Stimulated activated CD4-positive, alpha-beta T cell treated with anti-CD3 and anti-CD28 coated beads, Interleukin-4, amount 100 ng/mL, for 24 hours (primary cell): ENCODE data around the gene S100A16.
"Not testable (repeated sequence)": the region's sequence is repeated elsewhere in the genome, so short reads cannot be mapped to it uniquely, and the experiment has no call there.

Experiments used
- DNase-seq: peaks from one replicate; pipeline ENCODE4 v3.0.0-alpha.2; 2020

Gene S100A16

DNA sequence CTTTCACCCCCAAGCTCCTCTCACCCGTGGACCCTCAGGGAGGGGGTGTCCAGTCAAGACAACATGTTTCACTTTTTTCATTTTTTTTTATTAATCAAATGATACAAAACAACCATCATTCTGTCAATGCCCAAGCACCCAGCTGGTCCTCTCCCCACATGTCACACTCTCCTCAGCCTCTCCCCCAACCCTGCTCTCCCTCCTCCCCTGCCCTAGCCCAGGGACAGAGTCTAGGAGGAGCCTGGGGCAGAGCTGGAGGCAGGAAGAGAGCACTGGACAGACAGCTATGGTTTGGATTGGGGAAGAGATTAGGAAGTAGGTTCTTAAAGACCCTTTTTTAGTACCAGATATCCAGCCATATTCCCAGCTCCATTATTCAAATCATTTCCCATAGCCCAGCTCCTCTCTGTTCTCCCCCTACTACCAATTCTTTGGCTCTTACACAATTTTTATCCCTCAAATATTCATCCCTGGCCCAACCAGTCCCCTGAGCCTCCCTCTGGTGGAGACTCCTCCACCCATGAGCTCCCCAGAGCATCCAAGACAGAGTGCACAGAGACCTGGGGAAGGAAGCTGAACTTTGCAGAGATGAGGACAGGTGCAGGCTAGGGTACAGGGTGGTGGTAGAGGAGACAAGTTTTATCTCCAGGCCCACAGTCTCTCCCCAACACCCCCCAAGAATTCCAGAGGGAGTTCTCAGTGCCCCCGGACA lies 1.4 kb upstream of the S100A16 start:
- DNase-seq: no peak

DNA sequence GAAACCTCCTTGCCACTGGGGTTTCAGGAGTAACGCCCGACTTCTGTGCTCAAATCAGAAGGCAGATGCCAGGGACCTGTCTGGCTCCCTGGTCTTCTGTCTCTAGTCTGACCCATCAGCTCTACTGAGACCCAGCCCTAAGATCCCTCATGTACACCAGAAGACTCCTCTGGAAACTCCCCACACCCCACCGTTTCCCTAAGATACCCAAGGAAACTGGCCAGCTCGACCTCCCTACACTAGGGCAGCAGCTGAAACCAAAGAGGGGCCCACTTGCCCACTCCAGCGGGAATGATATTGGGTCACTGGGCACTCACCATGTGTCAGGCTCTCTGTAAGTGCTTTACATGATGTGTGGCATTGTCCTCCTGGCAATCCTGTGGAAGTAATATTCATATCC lies 469 bp upstream of the S100A16 start:
- DNase-seq: no peak

DNA sequence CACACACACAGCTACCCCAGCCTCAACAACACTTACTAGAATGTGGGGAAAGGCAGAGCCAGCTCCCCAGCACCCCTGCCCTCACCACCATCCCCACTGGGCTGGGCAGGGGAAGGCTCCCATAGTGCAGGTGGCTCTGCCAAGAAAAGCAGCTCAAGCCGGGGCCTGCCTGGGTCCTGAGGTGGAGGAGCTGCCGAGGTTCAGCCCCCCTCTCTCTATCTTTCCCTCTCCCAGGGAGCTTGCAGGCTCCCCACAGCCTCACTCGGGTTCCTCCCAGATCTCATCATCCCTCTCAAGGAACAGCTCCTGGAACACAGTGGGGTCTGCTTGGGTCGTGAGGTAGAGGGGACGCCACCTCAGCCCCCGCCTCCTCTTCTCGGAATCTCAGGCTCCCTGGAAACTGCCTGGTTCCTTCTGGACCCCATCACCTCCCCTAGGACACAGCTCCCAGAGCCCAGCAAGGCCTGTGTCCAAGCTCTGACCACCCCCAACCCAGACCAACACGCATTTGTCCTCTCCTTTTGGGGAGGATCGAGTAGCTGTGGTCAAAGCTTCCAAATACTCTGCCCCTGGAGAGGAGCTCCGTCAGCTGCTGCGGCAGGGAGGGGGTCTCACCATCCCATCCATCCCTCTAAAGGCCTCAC lies 704 bp downstream of the S100A16 start:
- no peak for DNase-seq

DNA sequence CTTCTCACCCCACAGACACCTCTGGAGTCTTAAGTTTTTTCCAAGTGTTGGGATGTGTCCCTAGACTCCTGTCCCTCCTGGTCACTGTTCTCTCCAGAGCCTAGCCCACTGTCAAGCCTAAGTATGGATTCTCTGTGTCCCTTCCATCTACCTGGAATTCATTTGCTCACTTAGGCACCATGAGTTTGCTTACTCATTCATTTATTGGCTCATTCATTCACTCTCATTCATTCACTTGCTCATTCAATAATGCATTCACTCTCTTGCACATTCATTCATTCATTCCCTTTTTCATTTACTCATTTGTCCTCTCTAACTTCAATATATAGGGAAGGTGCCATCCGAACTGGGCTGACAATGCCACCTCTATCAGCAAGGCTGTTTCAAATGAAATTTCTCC lies 1.6 kb downstream of the S100A16 start:
- no peak for DNase-seq

DNA sequence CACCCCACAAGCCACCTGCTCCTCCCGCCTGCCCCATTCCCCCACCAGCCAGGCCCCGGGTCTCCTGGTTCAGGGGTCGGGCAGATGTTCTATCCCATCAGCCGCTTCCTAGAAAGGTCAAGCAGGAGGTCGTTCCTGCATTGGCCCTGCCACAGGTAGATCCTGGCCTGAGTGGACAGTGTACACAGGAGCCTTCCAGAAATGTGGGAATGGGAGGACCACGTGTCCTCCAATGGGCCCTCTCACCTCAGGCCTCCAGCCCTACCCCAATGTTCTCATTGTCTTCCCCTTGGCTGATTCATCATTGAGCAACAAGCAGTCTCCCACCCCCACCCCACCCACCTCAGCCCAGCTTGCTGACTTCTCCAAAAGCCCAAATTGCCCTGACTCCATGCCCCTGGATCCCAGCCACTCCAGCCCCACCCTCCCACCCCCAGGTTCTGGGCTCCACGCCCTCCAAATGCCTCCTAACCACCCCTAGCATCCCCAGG lies 2.1 kb downstream of the S100A16 start:
- DNase-seq: no peak

DNA sequence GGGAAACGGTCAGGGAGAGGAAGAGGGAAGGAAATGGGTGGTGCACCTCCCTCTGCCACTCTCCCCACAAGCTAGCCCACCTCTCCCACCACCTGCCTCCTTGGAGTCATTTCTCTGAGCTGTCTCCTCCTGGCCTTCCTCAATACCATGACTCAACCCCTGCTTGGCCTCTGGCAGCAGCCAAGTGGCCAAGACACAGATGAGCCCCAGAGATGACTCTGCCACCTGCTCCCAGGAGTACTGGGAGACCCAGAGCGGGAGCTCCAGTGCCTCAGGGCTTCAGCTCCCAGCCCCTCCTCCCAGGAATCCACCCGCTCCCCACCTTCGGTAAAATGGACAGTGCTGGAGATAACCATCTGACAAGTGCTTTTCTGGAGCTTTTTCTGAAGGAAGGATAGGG lies 2.6 kb downstream of the S100A16 start:
- DNase-seq: no peak

DNA sequence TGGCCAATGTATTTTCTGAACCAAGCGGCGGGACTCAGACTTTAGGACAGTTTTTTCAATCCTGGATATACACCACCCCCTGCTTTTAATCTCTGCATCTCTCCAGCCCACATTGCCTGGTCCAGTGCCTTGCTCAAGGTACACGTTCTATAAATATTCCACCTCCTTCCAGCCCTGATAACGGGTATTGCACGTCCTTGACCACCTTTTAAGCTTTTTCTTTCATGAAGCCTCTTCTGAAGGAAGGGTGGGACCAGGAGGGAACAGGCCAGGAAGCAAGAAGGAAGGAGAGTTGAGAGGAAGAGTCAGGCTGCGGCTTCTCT lies 3.4 kb downstream of the S100A16 start:
- DNase-seq: no peak

DNA sequence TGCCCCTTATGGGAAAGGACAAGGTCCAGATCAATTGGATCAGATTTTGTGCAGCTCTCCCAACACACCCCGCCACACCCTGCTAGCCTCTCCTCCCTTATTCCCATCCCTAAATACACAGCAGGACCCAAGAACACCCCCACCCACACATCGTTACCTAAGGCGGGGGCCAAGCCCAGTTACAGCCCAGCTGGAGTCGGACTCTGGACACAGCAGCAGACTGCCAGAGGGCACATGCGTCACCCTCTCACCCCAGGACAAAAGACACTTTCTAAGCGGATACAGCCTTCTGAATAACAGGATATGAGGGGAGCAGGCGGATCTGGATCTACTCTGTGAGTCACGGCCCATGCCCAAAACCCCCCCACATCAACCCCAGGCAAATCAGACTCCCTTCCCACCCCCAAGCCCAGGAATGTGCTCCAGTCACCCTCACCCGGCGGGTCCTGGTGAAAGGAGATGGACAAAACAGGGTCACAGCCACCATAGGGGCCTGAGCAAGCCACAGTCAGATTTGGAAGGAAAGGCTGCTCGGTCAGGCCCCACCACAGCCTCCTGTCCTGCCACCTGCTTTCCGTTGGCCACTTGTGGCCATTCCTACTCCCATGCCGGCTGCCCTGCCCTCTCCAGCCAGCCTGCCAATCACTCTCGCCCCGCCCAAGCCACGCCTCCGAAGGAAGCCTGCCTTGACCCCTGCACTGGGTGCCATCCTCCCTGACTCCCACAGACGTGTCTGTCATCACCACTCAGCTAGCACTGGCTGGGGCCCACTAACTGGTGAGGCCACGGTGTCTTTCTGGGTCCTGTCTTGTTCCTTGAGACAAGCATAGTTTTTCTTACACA lies 4.0 kb downstream of the S100A16 start:
- DNase-seq: no peak

DNA sequence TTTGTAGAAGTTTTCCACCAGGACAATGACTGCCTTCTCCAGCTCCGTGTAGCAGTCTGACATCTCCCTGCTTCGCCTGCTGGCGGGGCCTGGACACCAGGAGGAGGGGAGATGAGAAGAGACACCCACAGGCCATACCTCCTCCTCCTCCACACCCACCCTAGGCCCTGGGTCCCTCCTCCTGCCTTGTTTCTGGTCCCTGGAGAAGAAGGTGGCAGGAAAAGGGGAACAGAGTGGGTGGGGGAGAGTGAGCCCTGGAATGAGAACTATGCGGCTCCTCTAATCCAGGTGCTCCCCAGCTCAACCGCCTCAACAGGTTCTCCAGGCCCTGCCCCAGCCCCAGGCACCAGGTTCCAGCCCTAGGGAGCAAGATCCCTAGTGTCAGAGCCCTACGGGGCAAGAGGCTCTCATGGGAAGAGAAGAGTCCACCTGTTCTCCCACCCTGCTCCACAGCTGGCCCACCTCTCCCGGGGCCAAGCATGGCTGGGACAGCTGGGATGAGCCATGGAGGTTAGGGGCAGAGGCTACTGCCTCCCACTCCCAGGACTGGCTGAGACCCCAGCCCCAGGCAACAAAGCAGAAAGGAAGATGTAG lies 4.8 kb downstream of the S100A16 start:
- DNase-seq: no peak

DNA sequence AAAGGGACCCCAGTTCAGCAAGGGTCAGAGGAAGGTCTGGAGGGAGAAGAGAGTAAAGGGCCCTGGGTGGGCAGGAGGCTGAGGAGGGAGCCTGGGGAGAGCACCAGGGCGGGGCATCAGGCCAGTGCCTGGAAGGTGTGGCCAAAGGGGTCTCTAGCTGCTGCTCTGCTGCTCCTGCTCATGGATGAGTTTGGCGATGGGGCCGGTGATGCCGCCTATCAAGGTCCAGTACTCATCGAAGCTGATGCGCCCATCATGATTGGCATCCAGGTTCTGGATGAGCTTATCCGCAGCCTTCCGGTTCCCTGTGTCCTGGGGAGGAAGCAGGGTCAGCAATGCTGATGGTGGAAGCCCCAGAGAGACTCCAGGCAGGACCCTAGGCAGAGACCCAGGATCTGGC lies 5.6 kb downstream of the S100A16 start:
- DNase-seq: no peak

DNA sequence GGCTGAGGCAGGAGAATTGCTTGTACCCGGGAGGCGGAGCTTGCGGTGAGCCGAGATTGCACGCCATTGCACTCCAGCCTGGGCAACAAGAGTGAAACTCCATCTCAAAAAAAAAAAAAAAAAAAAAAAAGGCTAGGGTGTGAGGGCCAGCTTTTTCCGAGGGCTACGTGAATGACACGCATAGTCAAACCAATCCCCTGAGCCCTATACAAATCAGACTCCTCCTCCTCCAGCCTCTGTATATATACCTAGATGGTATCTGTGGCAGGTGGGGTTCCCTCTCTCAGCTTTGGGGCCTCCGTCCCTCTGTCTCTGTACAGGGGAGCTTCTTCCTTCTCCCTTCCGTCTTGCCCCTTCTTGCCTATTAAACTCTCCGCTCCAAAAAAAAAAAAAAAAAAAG lies 6.7 kb downstream of the S100A16 start:
- DNase-seq: no peak

DNA sequence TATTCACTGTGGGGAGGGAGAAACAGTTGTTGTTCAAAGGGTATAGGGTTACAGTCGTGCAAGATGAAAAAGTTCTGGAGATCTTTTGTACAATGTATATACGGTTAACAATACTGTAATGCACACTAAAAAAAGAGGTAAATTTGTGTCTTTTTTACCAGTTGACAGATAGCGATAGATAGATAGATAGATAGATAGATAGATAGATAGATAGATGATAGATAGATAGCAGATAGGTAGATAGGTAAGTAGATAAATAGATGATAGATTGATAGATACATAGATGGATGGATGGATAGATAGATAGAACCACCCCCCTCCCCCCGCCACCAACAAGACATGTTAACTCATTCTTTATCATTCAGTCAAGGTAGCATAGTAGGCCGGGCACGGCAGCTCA lies 10.2 kb downstream of the S100A16 start:
- DNase-seq: no peak

DNA sequence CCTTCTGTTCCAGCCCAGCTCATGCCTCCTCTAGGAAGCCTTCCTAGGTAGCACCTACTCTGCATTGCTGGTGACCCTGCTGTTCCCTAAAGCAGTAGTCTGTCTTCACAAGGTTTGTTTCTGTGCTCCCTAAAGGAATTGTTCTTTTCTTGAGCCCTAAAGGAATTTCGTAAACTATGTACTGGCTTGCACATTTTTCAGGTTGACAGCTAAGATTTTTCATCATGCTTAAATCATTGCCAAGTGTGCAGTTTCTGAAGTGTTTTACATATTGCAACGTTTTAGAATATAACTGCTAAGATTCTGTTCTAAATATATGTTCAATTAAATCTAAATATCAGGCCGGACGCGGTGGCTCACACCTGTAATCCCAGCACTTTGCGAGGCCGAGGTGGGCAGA lies 13.1 kb downstream of the S100A16 start:
- DNase-seq: no peak

DNA sequence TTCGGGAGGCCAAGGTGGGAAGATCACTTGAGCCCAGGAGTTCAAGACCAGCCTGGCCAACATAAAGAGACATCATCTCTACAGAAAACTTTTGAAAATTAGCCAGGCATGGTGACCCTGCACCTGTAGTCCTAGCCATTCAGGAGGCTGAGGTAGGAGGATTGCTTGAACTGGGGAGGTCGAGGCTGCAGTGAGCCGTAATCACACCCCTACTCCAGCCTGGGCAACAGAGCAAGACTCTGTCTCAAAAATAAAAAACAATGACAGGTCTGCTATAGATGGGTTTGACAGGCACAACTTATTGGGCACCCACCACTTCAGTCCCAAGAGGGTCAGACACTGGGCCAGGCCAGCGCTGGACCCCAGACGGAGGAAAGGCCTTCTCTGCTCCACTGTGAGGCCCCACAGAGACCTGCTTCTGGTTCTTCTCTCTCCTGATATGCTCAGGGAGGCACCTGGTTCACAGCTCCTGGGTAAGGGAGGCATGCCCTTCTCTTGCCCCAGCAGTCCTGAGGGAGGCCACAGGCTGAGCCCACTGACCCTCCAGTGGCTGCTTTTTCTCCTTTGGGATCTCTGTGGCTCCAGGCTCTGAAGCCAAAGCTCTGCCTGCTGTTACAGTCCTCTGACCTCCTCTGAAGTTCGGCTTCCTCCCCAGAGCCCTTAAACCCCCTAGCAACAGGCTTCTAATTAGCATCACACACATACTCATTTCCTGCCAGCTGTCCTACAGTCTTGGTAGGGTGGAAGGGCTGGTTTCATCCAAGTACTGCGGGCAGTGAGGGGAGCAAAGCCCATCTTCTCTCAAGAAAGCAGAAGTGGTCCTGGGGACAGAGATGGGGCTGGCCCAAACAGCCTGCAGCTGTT lies 14.4 kb downstream of the S100A16 start:
- no peak for DNase-seq

DNA sequence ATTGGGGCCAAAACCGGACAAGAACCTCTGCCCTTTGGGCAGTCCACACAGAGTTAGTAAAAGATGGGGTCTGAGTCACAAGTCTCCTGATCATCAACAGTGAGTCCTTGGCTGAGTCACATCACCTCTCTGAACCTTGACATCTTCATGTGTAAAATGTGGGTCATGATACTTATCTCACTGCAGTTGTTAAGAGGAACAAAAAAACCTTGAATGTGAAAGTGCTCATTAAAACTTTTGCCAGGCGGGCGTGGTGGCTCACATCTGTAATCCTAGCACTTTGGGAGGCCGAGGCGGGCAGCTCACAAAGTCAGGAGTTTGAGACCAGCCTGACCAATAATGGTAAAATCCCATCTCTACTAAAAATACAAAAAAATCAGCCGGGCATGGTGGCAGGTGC lies 15.7 kb downstream of the S100A16 start:
- no peak for DNase-seq

DNA sequence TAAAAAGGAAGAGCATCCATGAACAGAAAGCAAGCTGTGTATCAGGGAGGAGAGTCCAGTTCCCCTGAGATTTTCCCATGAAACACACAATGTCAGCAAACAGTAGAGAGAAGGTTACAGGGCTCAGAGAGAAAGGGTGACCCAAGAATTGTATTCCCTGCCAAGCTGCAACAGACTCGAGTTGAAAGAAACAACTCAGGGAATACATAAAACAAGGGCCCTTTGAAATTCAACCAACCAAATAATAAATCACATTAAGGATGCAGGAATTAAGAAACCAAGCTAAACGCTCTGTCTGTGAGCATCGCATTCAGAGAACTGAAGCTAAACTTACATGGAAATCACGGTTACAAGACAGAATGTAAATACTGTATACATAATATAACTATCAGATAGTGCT lies 20.2 kb downstream of the S100A16 start:
- no peak for DNase-seq

DNA sequence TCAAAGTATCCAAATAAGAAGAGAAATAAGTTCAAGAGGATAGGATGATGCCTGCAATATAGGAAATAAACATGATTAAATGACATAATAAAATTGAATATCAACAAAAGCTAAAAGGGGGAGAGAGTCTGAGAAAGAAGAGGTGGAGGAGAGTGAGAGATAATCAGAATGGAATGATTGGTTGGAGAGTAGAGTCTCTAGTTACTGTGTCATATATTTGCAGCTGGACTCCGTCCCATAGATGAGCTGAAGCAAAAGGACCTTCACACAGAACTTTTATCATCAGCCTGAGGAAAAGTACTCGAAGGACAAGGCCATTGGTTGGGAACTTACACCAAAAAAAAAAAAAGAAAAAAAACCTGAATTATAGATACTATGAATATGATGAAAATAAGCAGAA lies 24.5 kb downstream of the S100A16 start:
- DNase-seq: no peak

DNA sequence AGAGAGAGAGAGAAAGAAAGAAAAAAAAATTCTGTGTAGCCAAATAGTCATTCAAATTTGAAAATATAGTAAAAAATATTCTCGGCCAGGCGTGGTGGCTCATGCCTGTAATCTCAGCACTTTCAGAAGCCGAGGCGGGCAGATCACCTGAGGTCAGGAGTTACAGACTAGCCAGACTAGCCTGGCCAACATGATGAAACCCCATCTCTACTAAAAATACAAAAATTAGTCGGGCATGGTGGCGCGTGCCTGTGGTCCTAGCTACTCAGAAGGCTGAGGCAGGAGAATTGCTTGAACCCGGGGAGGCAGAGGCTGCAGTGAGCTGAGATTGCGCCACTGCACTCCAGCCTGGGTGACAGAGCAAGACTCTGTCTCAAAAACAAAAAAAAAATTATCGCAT lies 24.9 kb downstream of the S100A16 start:
- DNase-seq: not testable (repeated sequence)

DNA sequence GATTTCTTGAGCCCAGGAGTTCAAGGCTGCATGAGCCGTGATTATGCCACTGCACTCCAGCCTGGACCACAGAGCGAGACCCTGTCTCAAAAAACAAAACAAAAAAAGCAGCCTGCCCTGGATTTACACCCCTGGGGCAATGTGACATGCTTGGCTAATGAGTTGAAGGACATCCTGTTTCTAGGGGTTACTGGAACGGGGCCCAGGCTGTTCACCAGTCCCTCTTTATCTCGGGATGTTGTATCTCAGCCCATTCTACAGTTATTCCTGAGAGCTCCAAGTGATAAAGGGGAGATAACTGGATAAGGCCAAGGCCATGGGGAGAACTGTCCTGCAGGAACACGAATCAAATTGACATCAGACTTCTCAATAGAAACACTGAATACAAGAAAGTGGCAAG lies 25.6 kb downstream of the S100A16 start:
- DNase-seq: no peak

DNA sequence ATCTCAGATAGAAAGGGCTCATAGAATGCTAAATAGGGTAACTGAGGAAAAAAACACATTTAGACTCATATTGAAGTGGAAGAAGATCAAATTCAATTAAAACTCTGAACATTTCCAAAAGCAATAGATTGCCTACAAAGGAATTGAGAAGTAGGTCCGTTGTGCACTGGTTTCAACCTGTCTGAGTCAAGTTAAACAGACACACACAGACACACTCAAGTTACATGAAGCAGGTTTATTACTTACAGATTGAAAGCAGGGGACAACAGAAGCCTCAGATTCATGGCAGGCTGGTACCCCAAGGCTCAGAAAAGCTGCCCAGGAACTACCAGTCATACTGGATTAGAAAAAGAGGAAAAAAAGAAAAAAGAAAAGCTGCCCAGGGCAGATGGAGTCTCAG lies 26.6 kb downstream of the S100A16 start:
- DNase-seq: no peak

DNA sequence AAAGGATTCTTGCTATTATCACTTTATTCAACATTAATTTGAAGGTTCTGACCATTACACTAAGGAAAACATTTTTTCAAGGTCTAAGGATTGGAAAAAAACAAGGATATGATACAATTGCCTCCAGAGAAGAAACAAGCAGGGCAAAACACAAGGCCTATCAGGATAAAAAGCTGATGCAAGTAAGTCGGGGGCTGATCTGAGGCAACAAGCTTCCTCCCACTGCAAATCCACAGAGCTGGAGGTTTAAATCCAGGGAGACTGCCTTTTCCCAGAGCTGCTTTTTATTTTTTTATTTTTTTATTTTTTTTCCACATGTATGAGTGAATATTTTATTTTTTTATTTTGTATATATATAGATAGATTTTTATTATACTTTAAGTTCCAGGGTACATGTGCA lies 27.9 kb downstream of the S100A16 start:
- DNase-seq: no peak

DNA sequence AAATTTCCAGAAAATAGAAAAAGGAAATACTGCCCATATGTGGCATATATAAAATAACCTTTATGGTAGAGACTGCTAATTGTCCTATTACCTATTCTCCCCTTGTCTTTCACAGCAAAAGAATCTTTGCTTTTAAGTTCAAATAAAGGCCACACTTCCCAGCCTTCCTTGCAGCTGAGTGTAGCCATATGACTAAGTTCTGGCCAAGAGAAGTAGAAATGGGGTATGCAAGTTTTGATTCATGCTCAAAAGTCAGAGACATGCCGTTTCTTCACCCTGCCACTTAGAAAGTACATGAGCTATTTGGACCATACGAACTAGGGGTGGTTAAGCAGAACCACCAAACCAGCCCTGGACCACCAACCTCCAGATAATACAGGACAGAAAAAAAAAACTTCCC lies 29.0 kb downstream of the S100A16 start:
- no peak for DNase-seq

DNA sequence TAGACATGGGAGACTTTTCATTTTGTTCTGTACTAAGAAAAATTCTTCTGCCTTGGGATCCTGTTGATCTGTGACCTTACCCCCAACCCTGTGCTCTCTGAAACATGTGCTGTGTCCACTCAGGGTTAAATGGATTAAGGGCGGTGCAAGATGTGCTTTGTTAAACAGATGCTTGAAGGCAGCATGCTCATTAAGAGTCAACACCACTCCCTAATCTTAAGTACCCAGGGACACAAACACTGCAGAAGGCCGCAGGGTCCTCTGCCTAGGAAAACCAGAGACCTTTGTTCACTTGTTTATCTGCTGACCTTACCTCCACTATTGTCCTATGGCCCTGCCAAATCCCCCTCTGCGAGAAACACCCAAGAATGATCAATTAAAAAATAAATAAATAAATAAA lies 29.4 kb downstream of the S100A16 start:
- DNase-seq: not testable (repeated sequence)
